Skeletal muscle satellite cell (primary cell): ENCODE results near the gene FOSL1.

Source experiments
- H3K27me3 ChIP-seq: 2 replicates; pipeline ENCODE4 v1.7.0; 2013; ENCODE audit warnings: low read length; ENCODE audit not compliant: control insufficient read depth, insufficient read depth
- H3K36me3 ChIP-seq: 2 replicates; pipeline ENCODE4 v1.7.0; 2013; ENCODE audit warnings: mild to moderate bottlenecking, control low read depth, low read length; ENCODE audit not compliant: insufficient read depth
- H3K4me1 ChIP-seq: 2 replicates; pipeline ENCODE4 v1.7.0; 2013; ENCODE audit warnings: low read length; ENCODE audit not compliant: control insufficient read depth, insufficient read depth
- H3K4me2 ChIP-seq: 2 replicates; pipeline ENCODE4 v1.7.0; 2013; ENCODE audit warnings: mild to moderate bottlenecking, low read length
- H3K4me3 ChIP-seq: 2 replicates; pipeline ENCODE4 v1.7.0; 2013; ENCODE audit warnings: low read length
- H3K9ac ChIP-seq: 2 replicates; pipeline ENCODE4 v1.7.0; 2013; ENCODE audit warnings: mild to moderate bottlenecking, low read depth, low read length, moderate library complexity
- H3K9me3 ChIP-seq: replicated peaks from 2 replicates; pipeline ENCODE4 v1.7.0; 2013; ENCODE audit warnings: mild to moderate bottlenecking, control low read depth, low read length

Gene FOSL1

GRCh38 chr11:65864706-65865471, 35.3 kb downstream of the FOSL1 start:
- peaks cover 80% of the 10 kb centered on the region for H3K36me3 ChIP-seq

GRCh38 chr11:65863889-65864705, 36.1 kb downstream of the FOSL1 start:
- H3K4me2 ChIP-seq: no peak overlapping the region
- H3K27me3 ChIP-seq: no peaks in the 10 kb centered on the region
- H3K9ac ChIP-seq: no peak overlapping the region
- H3K4me1 ChIP-seq: peaks cover 27% of the 10 kb centered on the region
- no peak overlapping the region for H3K4me3 ChIP-seq
- peaks cover 72% of the 10 kb centered on the region for H3K36me3 ChIP-seq
- H3K9me3 ChIP-seq: no peaks in the 10 kb centered on the region

More at GRCh38 chr11:65864706-65865471, 35.3 kb downstream of the FOSL1 start:
- no peak overlapping the region for H3K4me2 ChIP-seq
- no peaks in the 10 kb centered on the region for H3K27me3 ChIP-seq
- peaks cover 22% of the 10 kb centered on the region for H3K4me1 ChIP-seq
- no peak overlapping the region for H3K4me3 ChIP-seq
- H3K9me3 ChIP-seq: no peaks in the 10 kb centered on the region
- no peak overlapping the region for H3K9ac ChIP-seq

- peaks cover 27% of the 10 kb centered on the region for H3K4me1 ChIP-seq
- peaks cover 63% of the 10 kb centered on the region for H3K36me3 ChIP-seq
- no peak overlapping the region for H3K9ac ChIP-seq
Measured at GRCh38 chr11:65862941-65863888, 37.0 kb downstream of the FOSL1 start.

GRCh38 chr11:65862191-65862735, 37.9 kb downstream of the FOSL1 start:
- Histone ChIP-seq H3K9ac (peak overlapping the region; percentile 97), H3K27me3 (no peaks in the 10 kb centered on the region), H3K4me2 (peak overlapping the region; percentile 83), H3K9me3 (no peaks in the 10 kb centered on the region), H3K4me3 (peak overlapping the region; percentile 96), H3K4me1 (peaks cover 27% of the 10 kb centered on the region), H3K36me3 (peaks cover 56% of the 10 kb centered on the region)

More at GRCh38 chr11:65862941-65863888, 37.0 kb downstream of the FOSL1 start:
- no peaks in the 10 kb centered on the region for H3K27me3 ChIP-seq
- no peaks in the 10 kb centered on the region for H3K9me3 ChIP-seq
- H3K4me2 ChIP-seq: peak overlapping the region; percentile 83
- no peak overlapping the region for H3K4me3 ChIP-seq

- Histone ChIP-seq H3K9me3 (no peaks in the 10 kb centered on the region), H3K36me3 (peaks cover 55% of the 10 kb centered on the region), H3K4me3 (peak overlapping the region; percentile 96), H3K4me2 (peak overlapping the region; percentile 83), H3K9ac (peak overlapping the region; percentile 97), H3K27me3 (no peaks in the 10 kb centered on the region), H3K4me1 (peaks cover 27% of the 10 kb centered on the region)
Measured at GRCh38 chr11:65861533-65862183, 38.5 kb downstream of the FOSL1 start.

GRCh38 chr11:65861165-65861505, 39.1 kb downstream of the FOSL1 start:
- Histone ChIP-seq H3K36me3 (peaks cover 58% of the 10 kb centered on the region), H3K9me3 (no peaks in the 10 kb centered on the region), H3K4me2 (peak overlapping the region; percentile 83), H3K27me3 (no peaks in the 10 kb centered on the region), H3K9ac (peak overlapping the region; percentile 97), H3K4me1 (peaks cover 30% of the 10 kb centered on the region), H3K4me3 (peak overlapping the region; percentile 96)

- peaks cover 58% of the 10 kb centered on the region for H3K36me3 ChIP-seq
- H3K4me1 ChIP-seq: peaks cover 36% of the 10 kb centered on the region
- peak within 1 kb of the TSS; percentile 97 for H3K9ac ChIP-seq
- H3K4me3 ChIP-seq: peak within 1 kb of the TSS; percentile 96
- no peaks in the 10 kb centered on the region for H3K9me3 ChIP-seq
- no peaks in the 10 kb centered on the region for H3K27me3 ChIP-seq
- H3K4me2 ChIP-seq: peak within 1 kb of the TSS; percentile 83
Measured at GRCh38 chr11:65860278-65861164, 39.7 kb downstream of the FOSL1 start, which contains the start of gene MUS81. TSS of gene MUS81 (plus strand) at chr11:65860433. CDS start at chr11:65860754, 321 bp downstream.

GRCh38 chr11:65859812-65860277, 40.3 kb downstream of the FOSL1 start:
- H3K27me3 ChIP-seq: no peaks in the 10 kb centered on the region
- H3K9ac ChIP-seq: peak overlapping the region; percentile 97
- peak overlapping the region; percentile 96 for H3K4me3 ChIP-seq
- H3K4me2 ChIP-seq: peak overlapping the region; percentile 83
- H3K9me3 ChIP-seq: no peaks in the 10 kb centered on the region
- peaks cover 42% of the 10 kb centered on the region for H3K4me1 ChIP-seq
- peaks cover 58% of the 10 kb centered on the region for H3K36me3 ChIP-seq

- Histone ChIP-seq H3K4me2 (peak overlapping the region; percentile 83), H3K4me3 (peak overlapping the region; percentile 96), H3K4me1 (peaks cover 45% of the 10 kb centered on the region), H3K9me3 (no peaks in the 10 kb centered on the region), H3K27me3 (no peaks in the 10 kb centered on the region), H3K9ac (peak overlapping the region; percentile 97), H3K36me3 (peaks cover 58% of the 10 kb centered on the region)
Measured at GRCh38 chr11:65859095-65859811, 40.9 kb downstream of the FOSL1 start.
